HG02759 (cell line): Measurements from ENCODE around the gene PNKD.
A peak's percentile ranks its signal among the peaks of the same experiment; 100 is the strongest.

Experiments used
- ATAC-seq: cut with Tn5 transposase; IDR thresholded peaks from one replicate; pipeline ENCODE4 v1.9.1; 2021; ENCODE audit warnings: mild to moderate bottlenecking, moderate library complexity; ENCODE audit not compliant: unreplicated experiment

The PNKD gene, protein sequence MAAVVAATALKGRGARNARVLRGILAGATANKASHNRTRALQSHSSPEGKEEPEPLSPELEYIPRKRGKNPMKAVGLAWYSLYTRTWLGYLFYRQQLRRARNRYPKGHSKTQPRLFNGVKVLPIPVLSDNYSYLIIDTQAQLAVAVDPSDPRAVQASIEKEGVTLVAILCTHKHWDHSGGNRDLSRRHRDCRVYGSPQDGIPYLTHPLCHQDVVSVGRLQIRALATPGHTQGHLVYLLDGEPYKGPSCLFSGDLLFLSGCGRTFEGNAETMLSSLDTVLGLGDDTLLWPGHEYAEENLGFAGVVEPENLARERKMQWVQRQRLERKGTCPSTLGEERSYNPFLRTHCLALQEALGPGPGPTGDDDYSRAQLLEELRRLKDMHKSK

DNA sequence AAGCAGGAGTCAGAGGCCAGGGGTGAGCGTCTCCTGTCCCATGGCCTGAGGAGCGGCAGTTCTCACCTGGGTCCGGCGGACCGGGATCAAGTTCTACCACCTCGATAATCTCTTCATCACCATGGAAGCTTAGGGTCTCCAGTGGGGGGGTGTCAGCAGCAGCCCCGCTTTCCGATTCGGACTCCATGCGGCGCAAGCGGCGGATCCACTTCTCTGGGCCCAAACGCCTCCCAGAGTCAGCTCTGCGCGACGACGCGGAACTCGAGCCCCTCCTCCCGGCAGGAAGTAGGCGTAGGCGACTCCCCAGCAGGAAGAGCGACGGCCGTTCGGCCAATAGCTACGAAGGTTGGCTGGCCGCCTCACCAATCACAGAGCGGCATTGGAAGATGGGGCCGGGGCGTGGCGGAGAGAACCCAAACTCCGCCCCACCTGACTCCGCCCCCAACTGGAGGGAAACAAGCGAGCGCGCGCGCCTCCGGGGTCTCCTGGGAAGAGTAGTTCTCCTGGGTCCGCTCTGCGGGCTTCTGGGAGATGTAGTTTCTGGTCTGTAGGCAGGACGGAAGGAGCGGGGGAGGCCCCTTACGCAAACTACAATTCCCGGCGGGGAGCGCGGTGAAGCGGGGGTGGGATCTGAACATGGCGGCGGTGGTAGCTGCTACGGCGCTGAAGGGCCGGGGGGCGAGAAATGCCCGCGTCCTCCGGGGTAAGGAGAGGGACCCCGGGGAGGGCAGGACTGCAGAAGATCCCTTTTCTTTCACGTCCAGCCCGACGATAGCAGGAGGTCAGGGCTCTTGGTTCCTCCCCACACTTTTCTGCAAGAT is at the start of gene PNKD, which contains the start of gene AAMP:
PNKD (plus strand) TSS at position 620 of the 821 bp plus-strand sequence; CDS start at position 637, 17 bp downstream.
AAMP (minus strand) TSS at position 238 of the 821 bp plus-strand sequence; CDS start at position 187, 51 bp downstream.
- ATAC-seq: peak; percentile 89

DNA sequence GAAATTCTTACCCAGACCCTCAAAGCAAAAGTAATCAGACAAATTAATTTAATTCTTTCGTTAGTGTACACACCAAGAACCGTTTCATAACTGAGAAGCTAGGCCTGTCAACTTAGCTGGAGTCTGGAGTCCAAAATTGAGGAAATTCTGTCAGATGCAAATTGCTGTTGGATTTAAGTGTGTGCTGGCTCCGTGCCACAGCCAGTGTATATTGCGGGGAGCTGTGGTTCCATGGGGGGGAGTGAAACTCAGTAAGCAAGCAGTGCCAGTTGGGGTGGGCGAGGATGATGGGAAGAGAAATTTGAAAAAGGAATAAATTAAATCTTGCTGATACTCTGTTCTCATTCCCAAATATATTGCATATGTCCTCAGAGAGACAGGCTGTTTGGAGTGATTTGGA is 49.3 kb upstream of the PNKD start:
- no peak for ATAC-seq

DNA sequence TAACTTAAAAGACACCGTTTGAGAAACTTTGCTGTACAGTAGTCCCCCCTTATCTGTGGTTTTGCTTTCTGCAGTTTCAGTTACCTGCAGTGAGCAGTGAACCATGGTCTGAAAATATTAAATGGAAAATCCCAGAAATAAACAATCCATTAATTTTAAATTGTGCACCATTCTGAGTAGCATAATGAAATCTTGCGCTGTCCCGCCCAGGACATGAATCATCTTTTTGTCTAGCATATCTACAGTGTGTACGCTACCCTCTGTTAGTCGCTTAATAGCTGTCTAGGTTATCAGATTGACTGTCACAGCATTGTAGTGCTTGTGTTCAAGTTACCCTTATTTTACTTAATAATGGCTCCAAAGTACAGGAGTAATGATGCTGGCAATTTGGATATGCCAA is 47.3 kb upstream of the PNKD start:
- no peak for ATAC-seq

DNA sequence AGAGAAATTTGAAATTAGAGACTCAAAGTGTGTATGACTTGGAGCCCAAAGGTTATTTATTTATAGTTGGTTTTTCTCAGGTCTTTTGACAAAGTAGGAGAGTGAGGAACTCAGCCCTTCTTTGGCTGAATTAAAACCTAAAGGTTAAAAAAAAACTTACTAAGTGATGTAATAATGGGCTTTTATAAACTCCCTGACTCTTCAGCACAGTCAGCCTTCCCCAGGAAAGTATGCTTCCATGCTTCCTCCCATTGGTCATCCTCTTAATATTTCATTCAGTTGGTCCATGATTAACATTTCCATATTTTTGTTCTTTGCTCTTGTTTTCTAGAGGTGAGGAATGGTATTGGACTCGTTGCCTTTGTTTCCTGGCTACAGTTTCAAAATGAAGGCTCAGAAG is 46.1 kb upstream of the PNKD start:
- ATAC-seq: no peak

DNA sequence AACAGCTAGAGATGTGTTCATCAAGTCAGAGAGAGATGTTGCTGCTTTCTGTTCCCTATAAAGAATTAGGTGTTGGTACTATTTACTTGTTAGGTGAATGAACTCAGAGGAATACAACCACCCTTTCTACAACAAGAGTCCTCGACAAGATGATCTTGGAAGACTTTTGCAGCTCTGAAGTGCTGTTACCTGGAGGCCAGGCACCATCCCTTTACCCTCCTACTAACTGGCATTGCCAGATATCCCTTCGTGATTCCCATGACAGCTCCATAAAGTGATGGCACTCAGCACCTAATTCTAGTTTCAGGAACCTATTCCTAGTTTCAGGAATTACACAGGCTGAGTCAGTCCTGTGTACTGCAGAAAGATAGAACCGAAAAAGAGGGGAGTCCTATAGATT is 43.4 kb upstream of the PNKD start:
- ATAC-seq: no peak

DNA sequence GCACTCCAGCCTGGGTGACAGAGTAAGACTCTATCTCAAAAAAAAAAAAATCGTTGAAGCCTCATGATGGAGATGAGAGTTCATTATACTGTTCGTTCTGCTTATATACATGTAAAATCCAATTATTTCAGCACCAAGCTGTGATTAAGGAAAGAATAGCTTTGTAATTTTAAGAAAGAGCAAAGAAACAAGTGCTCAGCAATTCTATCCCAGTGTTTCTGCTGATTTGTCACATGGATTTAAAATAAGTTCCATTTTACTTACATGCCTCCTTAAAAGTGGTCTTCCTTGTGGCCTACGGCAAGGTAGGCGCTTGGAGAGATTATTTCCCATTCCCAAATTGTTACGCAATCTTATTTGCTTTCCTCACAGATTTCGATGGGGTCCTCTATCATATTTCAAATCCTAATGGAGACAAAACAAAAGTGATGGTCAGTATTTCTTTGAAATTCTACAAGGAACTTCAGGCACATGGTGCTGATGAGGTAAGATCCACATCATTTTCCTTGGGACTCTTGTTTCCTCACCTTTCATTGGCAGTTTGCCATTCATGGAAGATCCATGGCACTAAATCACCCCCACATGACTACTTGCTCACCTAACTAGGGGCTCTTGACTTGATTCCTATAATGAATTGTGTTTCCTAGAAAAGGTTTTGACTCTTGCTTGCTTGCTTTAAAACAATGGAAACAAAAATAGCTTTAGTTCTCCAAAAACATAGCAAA is 41.8 kb upstream of the PNKD start:
- no peak for ATAC-seq

DNA sequence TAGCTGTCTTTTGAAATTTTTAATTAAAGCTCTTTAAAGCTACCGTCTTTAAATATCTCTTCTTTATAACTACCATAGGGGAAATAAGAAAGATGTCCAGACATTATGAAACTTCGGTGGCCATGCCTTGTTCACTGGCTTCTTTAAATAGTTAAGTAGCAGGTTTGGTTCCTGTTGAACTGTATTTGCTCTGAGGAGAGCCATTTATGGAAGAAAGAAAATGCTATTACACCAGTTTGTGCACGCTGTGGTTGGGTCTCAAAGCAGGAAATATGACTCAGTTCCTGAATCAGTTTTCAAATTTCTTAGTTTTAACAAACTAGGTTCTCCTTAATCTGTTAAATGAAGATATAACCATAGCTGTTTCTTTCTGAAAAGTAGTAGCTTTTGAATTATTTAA is 41.1 kb upstream of the PNKD start:
- peak; percentile 86 for ATAC-seq

DNA sequence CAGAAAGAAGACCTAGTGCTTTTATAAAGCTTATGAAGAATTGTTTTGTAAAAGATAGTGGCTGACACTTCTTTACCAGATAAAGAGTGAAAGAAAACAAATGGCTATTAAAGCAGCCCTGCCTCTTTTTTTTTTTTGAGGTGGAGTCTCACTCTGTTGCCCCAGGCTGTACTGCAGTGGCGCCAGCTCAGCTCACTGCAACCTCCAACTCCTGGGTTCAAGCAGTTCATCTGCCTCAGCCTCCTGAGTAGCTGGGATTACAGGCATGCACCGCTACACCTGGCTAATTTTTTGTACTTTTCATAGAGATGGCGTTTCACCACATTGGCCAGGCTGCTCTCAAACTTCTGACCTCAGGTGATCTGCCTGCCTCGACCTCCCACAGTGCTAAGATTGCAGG is 40.5 kb upstream of the PNKD start:
- ATAC-seq: no peak

DNA sequence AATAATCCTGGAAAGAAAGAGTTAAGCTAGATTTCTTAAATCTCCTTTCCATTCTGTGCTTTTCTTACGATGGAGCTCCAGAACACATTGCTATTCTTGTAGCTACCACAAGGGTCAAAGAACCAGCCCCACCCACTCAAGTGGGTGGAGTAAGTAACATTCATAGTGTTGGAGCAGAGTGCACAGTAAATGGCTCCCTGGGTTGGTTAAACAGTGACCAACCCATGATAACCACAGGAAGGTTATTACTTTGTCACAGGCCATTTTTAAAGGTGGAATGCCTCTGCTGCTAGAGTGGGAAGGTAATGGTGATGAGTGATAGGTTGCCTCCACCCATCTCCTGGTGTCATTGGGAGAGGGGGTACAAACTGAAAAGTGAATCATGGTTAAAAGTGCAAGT is 39.4 kb upstream of the PNKD start:
- ATAC-seq: peak; percentile 75

DNA sequence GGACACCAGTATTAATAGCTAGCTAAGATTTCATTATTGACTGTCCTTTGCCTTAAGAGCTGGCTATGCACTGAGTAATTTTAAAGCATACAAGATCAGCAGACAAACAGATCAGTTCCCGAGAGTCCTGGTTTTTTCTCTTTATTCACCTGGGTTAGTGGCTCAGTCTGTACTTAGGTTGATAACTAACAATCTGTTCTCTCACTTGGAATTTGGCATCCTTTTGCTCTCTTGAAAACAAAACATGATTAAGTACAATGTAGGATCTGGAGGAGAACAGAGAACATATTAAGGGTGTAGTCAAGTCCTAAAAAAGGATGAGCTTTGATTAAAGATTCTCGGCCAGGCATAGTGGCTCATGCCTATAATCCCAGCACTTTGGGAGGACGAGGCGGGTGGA is 36.8 kb upstream of the PNKD start:
- ATAC-seq: no peak

DNA sequence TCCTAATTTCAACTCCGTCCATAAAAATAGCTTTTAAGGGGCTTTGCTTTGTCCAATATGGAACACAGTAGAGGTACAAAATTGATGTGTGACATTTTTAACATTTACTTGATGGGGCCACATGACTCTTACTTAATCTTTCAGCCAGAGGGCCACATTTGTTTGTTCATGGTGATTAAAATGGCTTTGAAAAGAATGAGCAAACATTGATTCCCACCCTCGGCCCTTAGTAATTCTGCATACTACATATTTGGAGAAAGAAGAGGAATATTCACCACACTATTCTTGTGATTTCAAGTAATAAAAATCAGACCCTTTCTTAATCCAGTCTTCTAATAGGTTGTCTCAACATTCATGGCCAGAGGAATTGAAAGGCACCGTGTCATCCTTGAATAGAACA is 35.8 kb upstream of the PNKD start:
- ATAC-seq: no peak

DNA sequence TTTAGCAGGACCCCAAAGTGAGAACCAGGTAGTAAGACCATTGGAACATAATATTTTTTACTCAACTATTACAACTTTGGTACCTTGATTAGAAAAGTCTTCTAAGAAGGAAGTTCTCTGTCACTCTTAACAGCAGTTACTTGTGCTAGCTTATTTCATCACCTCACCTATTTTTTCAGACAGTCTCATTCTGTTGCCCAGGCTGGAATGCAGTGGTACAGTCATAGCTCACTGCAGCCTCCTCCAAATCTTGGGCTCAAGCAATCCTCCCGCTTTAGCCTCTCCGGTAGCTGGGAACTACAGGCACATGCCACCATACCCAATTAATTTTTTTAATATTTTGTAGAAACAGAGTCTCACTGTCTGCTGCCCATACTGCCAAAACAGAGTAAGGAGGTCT is 35.3 kb upstream of the PNKD start:
- no peak for ATAC-seq

DNA sequence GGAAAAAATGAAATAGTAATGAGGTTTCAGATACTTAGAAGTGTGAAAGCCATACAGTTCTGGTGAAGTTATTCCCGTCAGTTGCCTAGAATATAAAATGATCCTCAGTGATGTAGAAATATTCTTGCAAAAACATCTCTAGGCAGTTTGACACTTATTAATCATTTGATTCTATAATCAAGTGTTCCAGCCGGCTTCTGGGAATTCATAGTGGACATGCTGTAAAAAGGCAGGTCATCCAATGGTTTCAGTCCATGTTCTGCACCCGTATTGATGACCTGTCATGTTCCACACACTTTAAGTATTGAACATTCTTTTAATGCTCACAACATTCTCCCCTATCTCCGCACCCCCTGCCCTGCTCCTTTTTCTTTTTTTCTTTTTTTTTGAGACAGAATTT is 33.5 kb upstream of the PNKD start:
- ATAC-seq: no peak

DNA sequence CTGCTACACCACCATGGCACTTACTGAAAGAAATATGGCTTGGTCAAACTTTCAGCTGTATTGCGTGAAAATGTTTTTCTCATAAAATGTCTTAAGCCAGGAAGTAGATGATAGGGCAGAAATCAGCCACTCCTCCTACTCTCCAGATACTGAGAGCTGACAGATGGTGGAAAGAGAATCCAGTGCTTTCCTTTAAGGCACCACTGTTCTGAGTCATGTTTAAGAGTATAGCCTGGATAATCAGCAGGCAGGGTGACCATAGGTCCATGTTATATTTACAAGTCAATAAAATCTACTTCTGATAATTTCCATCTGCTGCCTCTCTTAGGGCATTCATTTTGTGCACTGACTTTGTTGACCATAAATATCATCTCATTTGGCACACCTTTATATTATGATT is 31.4 kb upstream of the PNKD start:
- no peak for ATAC-seq

DNA sequence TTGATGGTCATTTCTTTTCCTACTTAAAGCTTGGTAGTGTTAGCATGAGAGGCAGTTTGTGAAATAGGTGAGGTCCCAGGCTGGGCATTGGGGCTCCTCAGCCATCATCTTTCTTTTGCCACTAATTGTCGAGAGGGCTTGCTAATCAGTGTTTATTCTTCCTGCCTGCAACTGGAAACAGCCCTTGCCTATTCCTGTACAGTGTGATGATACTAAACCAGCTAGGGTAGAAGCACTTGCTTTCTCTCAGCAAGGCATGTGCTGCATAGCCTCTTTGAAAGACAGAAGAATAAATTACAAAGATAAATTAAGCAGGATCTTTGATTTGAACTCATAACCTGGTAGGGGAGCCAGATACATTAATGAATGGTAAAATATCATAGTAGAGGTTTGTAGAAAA is 26.1 kb upstream of the PNKD start:
- no peak for ATAC-seq

DNA sequence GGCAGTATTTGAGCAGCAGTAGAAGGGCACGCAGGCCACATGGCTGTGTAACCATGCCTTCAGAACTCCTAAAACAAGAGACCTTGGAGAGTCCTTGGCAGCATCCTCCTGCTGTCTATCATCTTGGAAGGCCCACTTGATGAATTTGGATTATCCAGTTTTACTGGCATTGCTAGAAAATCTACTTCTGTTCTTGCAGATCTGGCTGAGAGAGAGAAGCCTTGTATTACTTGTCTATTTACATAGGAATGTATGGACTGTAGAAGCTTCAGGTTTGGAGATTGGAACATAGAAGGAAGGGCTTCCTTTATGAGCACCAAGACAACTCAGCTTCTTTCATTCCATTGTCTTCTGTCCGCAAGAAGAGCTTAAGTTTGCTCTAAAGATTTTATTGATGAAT is 25.7 kb upstream of the PNKD start:
- no peak for ATAC-seq

DNA sequence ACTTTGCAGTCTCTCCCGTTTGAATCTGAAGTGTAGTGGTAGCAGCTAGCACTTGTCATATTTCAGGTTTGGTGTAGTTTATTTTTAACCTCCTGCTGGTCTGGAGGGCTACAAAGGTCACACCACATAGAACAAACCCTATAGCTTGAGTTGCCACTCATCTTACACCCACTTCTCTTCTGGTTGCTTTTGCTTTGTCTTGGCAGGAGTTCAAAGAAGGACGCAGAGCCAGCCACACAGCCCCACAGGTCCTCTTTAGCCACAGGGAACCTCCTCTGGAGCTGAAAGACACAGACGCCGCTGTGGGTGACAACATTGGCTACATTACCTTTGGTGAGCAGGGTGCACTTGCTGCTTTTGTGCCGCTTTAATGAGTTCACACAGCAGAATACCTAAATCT is 25.1 kb upstream of the PNKD start:
- no peak for ATAC-seq

DNA sequence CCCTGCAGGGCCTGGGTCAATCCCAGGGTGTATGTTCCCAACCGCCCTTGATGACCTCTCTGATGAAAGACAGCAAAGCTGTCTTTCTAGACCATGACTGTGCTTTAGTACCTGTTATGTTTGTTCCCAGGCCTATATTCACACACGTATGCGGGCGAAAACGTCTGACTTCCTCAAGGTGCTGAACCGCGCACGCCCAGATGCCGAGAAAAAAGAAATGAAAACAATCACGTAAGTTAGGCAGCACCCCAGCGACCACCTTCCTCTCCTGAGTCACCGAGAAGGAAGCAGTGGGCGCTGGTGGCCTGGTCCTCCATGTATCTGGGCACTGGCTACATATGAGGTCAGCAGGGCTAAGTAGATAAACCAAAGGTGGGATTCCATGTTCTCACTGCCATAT is 20.6 kb upstream of the PNKD start:
- ATAC-seq: no peak

DNA sequence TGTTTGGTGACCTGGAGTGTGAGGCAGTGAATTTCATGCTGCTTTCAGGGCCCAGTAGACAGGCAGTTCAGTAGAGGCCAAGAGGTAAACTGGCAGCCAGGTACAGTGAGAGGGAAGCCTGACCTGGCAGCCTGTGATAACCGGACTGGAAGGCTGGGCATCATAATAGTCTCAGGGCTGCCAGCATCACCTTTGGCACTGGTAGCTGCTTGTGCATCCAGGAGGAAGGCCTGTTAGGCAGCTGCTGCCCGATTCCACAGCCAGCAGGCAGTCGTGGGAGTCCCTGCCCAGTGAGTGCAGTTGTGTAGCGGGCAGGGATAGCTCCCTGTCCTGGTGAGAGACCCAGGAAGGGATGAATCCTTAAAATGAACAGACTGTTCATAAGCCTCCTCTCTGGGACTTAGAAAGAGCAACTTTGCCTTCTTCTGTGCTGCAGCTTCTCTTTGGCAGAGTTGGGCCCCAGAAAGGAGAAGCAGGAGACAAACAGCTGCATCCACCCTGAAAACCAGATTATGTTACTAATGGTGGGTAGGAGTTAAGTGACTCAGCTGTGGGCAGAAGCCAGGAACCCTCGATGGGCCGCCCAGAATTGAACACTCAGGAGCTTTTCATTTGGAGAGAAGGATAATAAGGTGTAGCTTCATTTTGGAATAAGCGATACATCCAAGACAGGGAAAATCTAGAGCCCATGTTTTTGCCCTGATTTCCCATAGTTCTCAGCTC is 17.6 kb upstream of the PNKD start:
- ATAC-seq: no peak

DNA sequence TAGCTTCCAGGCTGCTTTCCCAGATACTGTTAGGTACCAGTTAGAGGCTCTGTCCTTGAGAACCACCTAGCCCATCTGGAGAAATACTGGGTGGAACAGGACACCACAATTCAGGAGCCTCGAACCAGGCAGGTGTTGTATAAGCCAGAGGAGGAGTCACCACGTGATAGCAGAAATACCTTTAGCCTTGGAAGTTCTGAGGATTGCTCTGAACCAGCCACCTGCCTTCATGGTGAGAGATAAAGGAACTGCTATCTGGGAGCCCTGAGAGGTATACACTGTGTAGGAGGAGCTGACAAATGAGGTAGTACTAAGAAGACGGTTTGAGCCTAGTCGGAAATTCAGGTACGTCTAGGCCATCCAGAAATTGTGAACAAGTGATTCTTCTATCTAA is 17.1 kb upstream of the PNKD start:
- no peak for ATAC-seq

DNA sequence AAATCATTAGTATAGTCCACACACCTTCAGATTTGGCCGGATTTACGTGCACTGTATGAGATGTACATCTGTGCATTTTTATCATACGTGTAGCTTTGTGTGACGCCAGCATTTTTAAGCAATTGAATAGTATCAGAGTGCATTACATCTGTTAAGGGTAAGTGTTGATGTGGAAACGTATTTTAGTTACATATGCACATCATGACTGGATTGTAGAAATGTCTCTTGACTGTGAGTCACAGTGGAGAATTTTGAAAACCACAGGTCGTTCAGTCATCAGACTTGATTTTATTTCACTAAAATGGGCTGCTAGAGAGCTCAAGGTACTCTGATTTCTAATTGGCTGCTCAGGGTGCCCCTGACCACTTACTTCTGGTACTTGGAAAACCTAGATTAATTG is 14.9 kb upstream of the PNKD start:
- ATAC-seq: no peak
